SU-DHL-6 (cell line): ENCODE measurements around the gene MEGF10.

Experiments used
- CTCF ChIP-seq: fragments of 200-600 bp; sonication (generic); IDR thresholded peaks from one replicate; pipeline ENCODE4 v1.5.1; 2017; ENCODE audit warnings: antibody characterized with exemption, mild to moderate bottlenecking, low read length, moderate library complexity; ENCODE audit not compliant: insufficient read depth, poor library complexity, severe bottlenecking
- EZH2phosphoT487 ChIP-seq: fragments of 200-600 bp; sonication (generic), shearing (Covaris generic); conservative IDR thresholded peaks from 2 replicates; pipeline ENCODE4 v1.6.1; 2018; ENCODE audit warnings: mild to moderate bottlenecking, antibody characterized with exemption, low read length, moderate library complexity, mixed read lengths

DNA sequence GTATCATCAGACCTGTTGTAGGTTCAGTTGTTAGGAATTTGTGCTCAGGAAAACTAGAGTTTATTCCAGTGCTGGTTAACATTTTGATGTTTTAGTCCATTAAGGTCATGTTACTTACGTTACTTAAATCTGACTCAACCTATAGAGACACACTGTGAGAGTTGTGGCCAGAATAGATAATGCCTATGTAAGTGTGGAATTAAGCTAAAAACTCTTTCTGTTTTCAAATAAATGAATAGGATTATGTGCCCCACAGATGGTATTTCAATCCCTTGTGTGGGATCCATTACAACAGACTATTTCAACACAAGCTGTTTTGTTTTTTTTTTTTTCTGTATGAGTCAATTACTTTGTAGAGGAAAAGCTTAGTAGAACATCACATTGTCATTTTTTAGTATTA lies 68.1 kb downstream of the MEGF10 start:
- TF ChIP-seq CTCF (no peak), EZH2phosphoT487 (no peak)
